Measurements from ENCODE around the gene AOX1. TPM values are rescaled to one million over a fixed set of nuclear protein-coding genes. Genes with fewer than 3 reads are reported as not detected.

AOX1 gene
- total and polyA plus RNA-seq, 2 experiments from 2014 or later: 1.4 to 5.0 TPM

- Histone ChIP-seq H4K20me1 (replicated peaks; ENCODE audit: insufficient read depth) (no peaks in the 10 kb centered on the region), H3K27me3 (ENCODE audit: insufficient read depth) (no peaks in the 10 kb centered on the region), H3K36me3 (ENCODE audit: insufficient read depth) (no peaks in the 10 kb centered on the region), H3K4me1 (ENCODE audit: insufficient read depth) (no peaks in the 10 kb centered on the region), H3K27ac (ENCODE audit: low read depth) (no peak overlapping the region), H3F3A (replicated peaks; ENCODE audit: low read depth) (no peaks in the 10 kb centered on the region), H3K79me2 (replicated peaks; ENCODE audit: insufficient read depth) (no peaks in the 10 kb centered on the region), H3K4me3 (no peak overlapping the region), H2AFZ (no peak overlapping the region), H3K4me2 (no peak overlapping the region), H3K9me2 (ENCODE audit: insufficient read depth) (no peaks in the 10 kb centered on the region)
- Mint-ChIP-seq H3K4me3 (no peak overlapping the region), H3K4me1 (no peaks in the 10 kb centered on the region; the same call in 2 of the 3 replicates), H3K27me3 (ENCODE audit: insufficient read depth, low read depth, poor library complexity) (no peaks in the 10 kb centered on the region), H3K27ac (no peak overlapping the region), H3K36me3 (ENCODE audit: low read depth) (no peaks in the 10 kb centered on the region), H3K9me3 (no peaks in the 10 kb centered on the region)
- DNase-seq (ENCODE audit: low spot score): no peak
- no peak for ATAC-seq
- TF ChIP-seq ZNF462 (CRISPR knock-in tag; IDR thresholded peaks at IDR 0.05) (no peak), ZNF114 (CRISPR knock-in tag; IDR thresholded peaks at IDR 0.05) (no peak), POLR2AphosphoS5 (IDR thresholded peaks at IDR 0.05; ENCODE audit: low read depth) (no peak)
These were observed 48.6 kb downstream of the AOX1 start for GRCh38 chr2:200634231-200634964.

GRCh38 chr2:200635251-200635650 is 49.4 kb downstream of the AOX1 start:
- no peaks in the 10 kb centered on the region for H3K36me3 ChIP-seq (ENCODE audit: insufficient read depth)
- H3K36me3 Mint-ChIP-seq (ENCODE audit: low read depth): no peaks in the 10 kb centered on the region
- no peaks in the 10 kb centered on the region for H3K27me3 Mint-ChIP-seq (ENCODE audit: insufficient read depth, low read depth, poor library complexity)
- no peak overlapping the region for H3K27ac Mint-ChIP-seq
- H3K4me2 ChIP-seq: no peak overlapping the region
- H3K27ac ChIP-seq (ENCODE audit: low read depth): no peak overlapping the region
- H3K27me3 ChIP-seq (ENCODE audit: insufficient read depth): no peaks in the 10 kb centered on the region
- DNase-seq (ENCODE audit: low spot score) (no peak), ATAC-seq (no peak)
- no peak overlapping the region for H2AFZ ChIP-seq
- H3F3A ChIP-seq (replicated peaks; ENCODE audit: low read depth): no peaks in the 10 kb centered on the region
- no peaks in the 10 kb centered on the region for H3K4me1 ChIP-seq (ENCODE audit: insufficient read depth)
- H3K9me3 Mint-ChIP-seq: no peaks in the 10 kb centered on the region
- H3K4me3 Mint-ChIP-seq: no peak overlapping the region
- H3K79me2 ChIP-seq (replicated peaks; ENCODE audit: insufficient read depth): no peaks in the 10 kb centered on the region
- H3K9me2 ChIP-seq (ENCODE audit: insufficient read depth): no peaks in the 10 kb centered on the region
- no peaks in the 10 kb centered on the region for H4K20me1 ChIP-seq (replicated peaks; ENCODE audit: insufficient read depth)
- no peaks in the 10 kb centered on the region; the same call in 2 of the 3 replicates for H3K4me1 Mint-ChIP-seq
- H3K4me3 ChIP-seq: no peak overlapping the region
- TF ChIP-seq JUNB (IDR thresholded peaks at IDR 0.05; ENCODE audit: unreplicated experiment) (no peak), CTCF (conservative IDR thresholded peaks at IDR 0.05; ENCODE audit: low read depth in 2 of 2) (no peak), EZH2 (IDR thresholded peaks at IDR 0.05; ENCODE audit: low read depth, unreplicated experiment) (no peak), EZH2phosphoT487 (IDR thresholded peaks at IDR 0.05; ENCODE audit: unreplicated experiment) (no peak), NANOG (IDR thresholded peaks at IDR 0.05; ENCODE audit: borderline replicate concordance) (no peak), STAT1 (IDR thresholded peaks at IDR 0.05; ENCODE audit: unreplicated experiment) (no peak), ZNF114 (CRISPR knock-in tag; IDR thresholded peaks at IDR 0.05) (no peak), POLR2AphosphoS5 (IDR thresholded peaks at IDR 0.05; ENCODE audit: low read depth) (no peak), CREB1 (CRISPR knock-in tag; IDR thresholded peaks at IDR 0.05; ENCODE audit: low read depth) (no peak), ETS1 (IDR thresholded peaks at IDR 0.05) (no peak)

Measured in GM23338 (cell line).